CD4-positive, alpha-beta memory T cell (primary cell): ENCODE results near the gene PRKAG3. TPM values are rescaled to one million over a fixed set of nuclear protein-coding genes. Genes with fewer than 3 reads are reported as not detected.
A peak's percentile ranks its signal among the peaks of the same experiment; 100 is the strongest.

ENCODE experiments used
- CTCF ChIA-PET: fragments of 350-600 bp; sonication (Branson Sonifier 250); formaldehyde crosslinking; loops from one replicate; lab custom pipeline; 2021; ENCODE audit warnings: inconsistent platforms; ENCODE audit not compliant: partially characterized antibody; lab: Charles Lee
- POLR2A ChIA-PET: fragments of 350-600 bp; sonication (Branson Sonifier 250); formaldehyde crosslinking; loops from one replicate; lab custom pipeline; 2021; ENCODE audit not compliant: partially characterized antibody; lab: Charles Lee
- DNase-seq, 5 donors: peaks; one replicate each; pipeline versions ENCODE4 v3.0.0 to v3.0.0-alpha.2; 2020 to 2022; ENCODE audit warnings: mixed read lengths in 1 of 5
- H3K27ac ChIP-seq: one replicate; pipeline ENCODE4 v1.7.0; 2013; ENCODE audit warnings: low read depth, low read length
- H3K27me3 ChIP-seq: 2 replicates; pipeline ENCODE4 v1.7.0; 2013; ENCODE audit warnings: mild to moderate bottlenecking, low read length, moderate library complexity; ENCODE audit not compliant: insufficient read depth
- H3K36me3 ChIP-seq: 2 replicates; pipeline ENCODE4 v1.7.0; 2013; ENCODE audit warnings: mild to moderate bottlenecking, low read length, moderate library complexity; ENCODE audit not compliant: insufficient read depth
- H3K4me1 ChIP-seq: 2 replicates; pipeline ENCODE4 v1.7.0; 2013; ENCODE audit warnings: mild to moderate bottlenecking, low read length, moderate library complexity; ENCODE audit not compliant: insufficient read depth
- H3K4me3 ChIP-seq, 2 donors: one replicate each; pipeline ENCODE4 v1.7.0; 2013; ENCODE audit warnings: low read length in 2 of 2, mild to moderate bottlenecking in 1 of 2
- H3K9me3 ChIP-seq, 2 donors: one replicate each; pipeline ENCODE4 v1.7.0; 2013; ENCODE audit warnings: low read length in 2 of 2, control low read depth in 1 of 2; ENCODE audit not compliant: control insufficient read depth in 1 of 2
- H3K27ac Mint-ChIP-seq, 7 donors: one replicate each; pipeline ENCODE4 v1.8.0; 2020 to 2021; ENCODE audit warnings: mixed read lengths in 7 of 7, mild to moderate bottlenecking in 6 of 7, inconsistent platforms in 3 of 7, moderate library complexity in 3 of 7
- H3K27me3 Mint-ChIP-seq, 2 donors: one replicate each; pipeline ENCODE4 v1.8.0; 2020 to 2021; ENCODE audit warnings: mixed read lengths in 2 of 2
- H3K36me3 Mint-ChIP-seq, 2 donors: one replicate each; pipeline ENCODE4 v1.8.0; 2020 to 2021; ENCODE audit warnings: mixed read lengths in 2 of 2, inconsistent platforms in 1 of 2, mild to moderate bottlenecking in 1 of 2
- H3K4me1 Mint-ChIP-seq, 4 donors: one replicate each; pipeline ENCODE4 v1.8.0; 2020 to 2021; ENCODE audit warnings: mixed read lengths in 4 of 4, mild to moderate bottlenecking in 1 of 4
- H3K4me3 Mint-ChIP-seq, 8 donors: one replicate each; pipeline ENCODE4 v1.8.0; 2020 to 2021; ENCODE audit warnings: mixed read lengths in 8 of 8, mild to moderate bottlenecking in 7 of 8, moderate library complexity in 6 of 8, inconsistent platforms in 3 of 8
- H3K9me3 Mint-ChIP-seq, 8 donors: one replicate each; pipeline ENCODE4 v1.8.0; 2020 to 2021; ENCODE audit warnings: mixed read lengths in 8 of 8, mild to moderate bottlenecking in 5 of 8, inconsistent platforms in 3 of 8, moderate library complexity in 1 of 8
- intact Hi-C: fragments of 100-400 bp; cut with micrococcal nuclease; formaldehyde crosslinking; loops from one replicate; pipeline ENCODE4 v1.15.1; 2023
- polyA plus RNA-seq, 2 donors: library from polyadenylated mRNA; unstranded; fragments of 300-500 nt; fragmentation: Illumina TruSeq; gene quantifications; one replicate each; pipeline ENCODE4 v1.2.3, GENCODE V29; 2021
- total RNA-seq, 2 experiments: library from RNA; stranded (reverse); gene quantifications; one replicate each; pipeline ENCODE4 v1.2.3, GENCODE V29; 2021

The PRKAG3 gene
- total and polyA plus RNA-seq, 4 experiments from 2014 or later: not detected

- H3K27me3 Mint-ChIP-seq: peaks cover 12 to 16% of the 10 kb centered on the region in 2 donors
- no peak overlapping the region for H3K27ac Mint-ChIP-seq
- intact Hi-C loops: no loop called here
- ChIA-PET CTCF (no interaction called here), POLR2A (no interaction called here)
- no peak overlapping the region for H3K4me3 Mint-ChIP-seq
- H3K4me1 Mint-ChIP-seq: peaks cover 4 to 9% (median 6%) of the 10 kb centered on the region in 4 donors
- Histone ChIP-seq H3K9me3 (no peaks in the 10 kb centered on the region), H3K4me1 (peaks cover 13% of the 10 kb centered on the region), H3K27ac (no peak overlapping the region), H3K4me3 (no peak overlapping the region), H3K27me3 (peaks cover 4% of the 10 kb centered on the region), H3K36me3 (no peaks in the 10 kb centered on the region)
- no peaks in the 10 kb centered on the region for H3K36me3 Mint-ChIP-seq
- DNase-seq: no peak
- H3K9me3 Mint-ChIP-seq: peaks cover 0 to 10% (median 9%) of the 10 kb centered on the region in 8 donors
Measured at GRCh38 chr2:218799990-218800389, 31.6 kb downstream of the PRKAG3 start.

DNA sequence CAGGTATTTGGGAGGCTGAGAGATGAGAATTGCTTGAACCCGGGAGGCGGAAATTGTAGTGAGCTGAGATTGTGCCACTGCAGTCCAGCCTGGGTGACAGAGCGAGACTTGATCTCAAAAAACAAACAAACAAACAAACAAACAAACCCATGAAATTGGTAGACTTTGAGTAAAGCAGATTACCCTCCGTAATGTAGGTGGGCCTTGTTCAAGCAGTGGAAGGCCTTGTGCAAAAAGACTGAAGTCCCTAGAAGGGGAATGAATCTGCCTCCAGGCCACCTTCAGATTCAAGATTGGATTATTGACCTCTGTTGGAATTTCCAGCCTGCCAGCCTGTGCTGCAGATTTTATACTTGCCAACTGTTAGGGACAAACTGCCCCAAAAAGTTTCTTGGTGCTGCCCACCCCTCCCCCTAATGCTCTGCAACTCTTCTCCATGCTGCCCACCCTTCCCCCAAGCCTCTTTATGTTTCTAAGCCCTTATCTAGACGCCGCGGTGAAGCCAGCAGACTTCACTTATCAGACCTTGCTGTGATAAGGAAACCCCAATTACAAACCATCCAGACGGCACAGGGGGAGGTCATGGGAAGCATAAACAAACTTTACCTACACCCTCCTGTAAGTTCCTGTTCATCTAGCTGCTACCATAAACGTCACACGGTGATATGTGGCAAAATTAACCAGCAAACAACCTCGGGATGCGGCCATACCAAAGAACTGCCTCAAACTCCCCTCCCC is 32.7 kb downstream of the PRKAG3 start:
- H3K9me3 Mint-ChIP-seq: peaks cover 0 to under 1% (median 0%) of the 10 kb centered on the region in 8 donors
- intact Hi-C loops: no loop called here
- no peaks in the 10 kb centered on the region for H3K36me3 Mint-ChIP-seq
- no peak overlapping the region for H3K27ac ChIP-seq
- H3K4me1 Mint-ChIP-seq: peaks cover 4 to 9% (median 6%) of the 10 kb centered on the region in 4 donors
- H3K4me3 ChIP-seq: no peak overlapping the region
- H3K9me3 ChIP-seq: no peaks in the 10 kb centered on the region
- no peak overlapping the region for H3K4me3 Mint-ChIP-seq
- peaks cover 12 to 16% of the 10 kb centered on the region in 2 donors for H3K27me3 Mint-ChIP-seq
- H3K36me3 ChIP-seq: no peaks in the 10 kb centered on the region
- ChIA-PET POLR2A (no interaction called here), CTCF (no interaction called here)
- H3K27ac Mint-ChIP-seq: no peak overlapping the region
- H3K4me1 ChIP-seq: peaks cover 13% of the 10 kb centered on the region
- H3K27me3 ChIP-seq: peaks cover 4% of the 10 kb centered on the region
- no peak for DNase-seq

DNA sequence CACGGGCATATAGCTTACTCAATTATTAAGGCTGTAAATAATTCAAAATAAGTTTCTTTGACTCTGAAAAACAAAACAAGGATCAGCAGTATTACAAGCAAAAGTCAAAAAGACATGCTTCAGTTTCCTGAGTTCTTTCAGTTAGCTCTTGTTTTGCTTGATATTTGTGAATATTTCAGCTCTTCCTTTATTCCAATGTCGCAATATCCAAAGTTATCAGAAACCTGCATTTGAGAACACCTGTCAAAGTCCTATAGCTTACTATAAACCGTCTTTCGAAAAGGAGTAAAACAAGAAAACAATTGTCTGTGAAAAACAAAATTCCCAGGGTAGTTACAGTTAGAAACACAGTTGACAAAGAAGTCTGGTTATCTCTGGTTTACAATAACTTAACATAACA is 34.9 kb downstream of the PRKAG3 start:
- no peak overlapping the region for H3K27ac Mint-ChIP-seq
- H3K36me3 Mint-ChIP-seq: no peaks in the 10 kb centered on the region
- H3K27me3 Mint-ChIP-seq: peaks cover 13 to 14% of the 10 kb centered on the region in 2 donors
- no peaks in the 10 kb centered on the region for H3K9me3 ChIP-seq
- no peak overlapping the region for H3K27ac ChIP-seq
- no peak overlapping the region for H3K4me3 ChIP-seq
- CTCF ChIA-PET: no interaction called here
- intact Hi-C loops: no loop called here
- DNase-seq: no peak
- H3K27me3 ChIP-seq: peaks cover 4% of the 10 kb centered on the region
- H3K4me1 ChIP-seq: no peaks in the 10 kb centered on the region
- POLR2A ChIA-PET: no interaction called here
- no peaks in the 10 kb centered on the region for H3K9me3 Mint-ChIP-seq
- H3K36me3 ChIP-seq: no peaks in the 10 kb centered on the region
- no peaks in the 10 kb centered on the region for H3K4me1 Mint-ChIP-seq
- no peak overlapping the region for H3K4me3 Mint-ChIP-seq

GRCh38 chr2:218792433-218792832 is 39.2 kb downstream of the PRKAG3 start:
- H3K4me1 ChIP-seq: no peaks in the 10 kb centered on the region
- H3K4me3 Mint-ChIP-seq: no peak overlapping the region
- peaks cover 0 to 3% of the 10 kb centered on the region in 2 donors for H3K36me3 Mint-ChIP-seq
- H3K4me1 Mint-ChIP-seq: no peaks in the 10 kb centered on the region
- ChIA-PET POLR2A (no interaction called here), CTCF (no interaction called here)
- no peak overlapping the region for H3K27ac Mint-ChIP-seq
- DNase-seq: no peak
- H3K9me3 ChIP-seq: no peaks in the 10 kb centered on the region
- no peaks in the 10 kb centered on the region for H3K27me3 ChIP-seq
- H3K27ac ChIP-seq: no peak overlapping the region
- intact Hi-C loops: no loop called here
- peaks cover 0 to 6% (median 0%) of the 10 kb centered on the region in 8 donors for H3K9me3 Mint-ChIP-seq
- H3K4me3 ChIP-seq: no peak overlapping the region
- peaks cover 12 to 17% of the 10 kb centered on the region in 2 donors for H3K27me3 Mint-ChIP-seq
- H3K36me3 ChIP-seq: no peaks in the 10 kb centered on the region

- no peak overlapping the region for H3K27ac ChIP-seq
- H3K9me3 Mint-ChIP-seq: peaks cover 0 to 6% (median 0%) of the 10 kb centered on the region in 8 donors
- H3K4me1 ChIP-seq: no peaks in the 10 kb centered on the region
- no peak for DNase-seq
- no peak overlapping the region for H3K27ac Mint-ChIP-seq
- ChIA-PET CTCF (no interaction called here), POLR2A (no interaction called here)
- H3K9me3 ChIP-seq: no peaks in the 10 kb centered on the region
- no peak overlapping the region for H3K4me3 Mint-ChIP-seq
- peaks cover 0 to 3% of the 10 kb centered on the region in 2 donors for H3K36me3 Mint-ChIP-seq
- H3K4me3 ChIP-seq: no peak overlapping the region
- peaks cover 18 to 22% of the 10 kb centered on the region in 2 donors for H3K27me3 Mint-ChIP-seq
- no peaks in the 10 kb centered on the region for H3K36me3 ChIP-seq
- H3K27me3 ChIP-seq: no peaks in the 10 kb centered on the region
- intact Hi-C loops: no loop called here
- no peaks in the 10 kb centered on the region for H3K4me1 Mint-ChIP-seq
Measured at GRCh38 chr2:218788529-218789255, 42.9 kb downstream of the PRKAG3 start.

GRCh38 chr2:218786133-218786532 is 45.5 kb downstream of the PRKAG3 start:
- H3K4me3 Mint-ChIP-seq: no peak overlapping the region
- intact Hi-C loops: no loop called here
- H3K4me1 Mint-ChIP-seq: peaks cover 2 to 5% (median 4%) of the 10 kb centered on the region in 4 donors
- no peaks in the 10 kb centered on the region for H3K9me3 ChIP-seq
- peaks cover 0 to 7% of the 10 kb centered on the region in 2 donors for H3K36me3 Mint-ChIP-seq
- CTCF ChIA-PET: no interaction called here
- POLR2A ChIA-PET: no interaction called here
- no peak overlapping the region for H3K27ac ChIP-seq
- peak overlapping the region in 1 of 7 donors; percentile 13 for H3K27ac Mint-ChIP-seq
- peaks cover 29 to 34% of the 10 kb centered on the region in 2 donors for H3K27me3 Mint-ChIP-seq
- peaks cover 14% of the 10 kb centered on the region for H3K27me3 ChIP-seq
- peaks cover 4% of the 10 kb centered on the region for H3K4me1 ChIP-seq
- peaks cover 0 to 6% (median 0%) of the 10 kb centered on the region in 8 donors for H3K9me3 Mint-ChIP-seq
- no peak for DNase-seq
- no peaks in the 10 kb centered on the region for H3K36me3 ChIP-seq
- H3K4me3 ChIP-seq: no peak overlapping the region

GRCh38 chr2:218785103-218785502 is 46.5 kb downstream of the PRKAG3 start:
- intact Hi-C loops: no loop called here

More at GRCh38 chr2:218785103-218785502, 46.5 kb downstream of the PRKAG3 start:
- ChIA-PET POLR2A (no interaction called here), CTCF (interaction anchor here (1.2 kb wide), 1 partner anchor 10 kb away, joined by 4 read pairs; no protein-coding TSS in a partner anchor)
- Mint-ChIP-seq H3K27me3 (peaks cover 32 to 40% of the 10 kb centered on the region in 2 donors), H3K27ac (no peak overlapping the region), H3K36me3 (peaks cover 0 to 7% of the 10 kb centered on the region in 2 donors), H3K4me1 (peaks cover 2 to 8% (median 6%) of the 10 kb centered on the region in 4 donors), H3K9me3 (peaks cover 0 to 6% (median 1%) of the 10 kb centered on the region in 8 donors), H3K4me3 (no peak overlapping the region)
- Histone ChIP-seq H3K36me3 (no peaks in the 10 kb centered on the region), H3K27ac (no peak overlapping the region), H3K9me3 (no peaks in the 10 kb centered on the region), H3K4me1 (peaks cover 5% of the 10 kb centered on the region), H3K27me3 (peaks cover 21% of the 10 kb centered on the region), H3K4me3 (no peak overlapping the region)
- no peak for DNase-seq
